Gastroesophageal sphincter (tissue), 2 donors: Measurements from ENCODE around the gene TRIM69.

Experiments
- EP300 ChIP-seq: sonication (generic); formaldehyde crosslinking; IDR thresholded peaks from one replicate; pipeline ENCODE4 v1.6.1; 2017; ENCODE audit warnings: antibody characterized with exemption, mild to moderate bottlenecking
- POLR2A ChIP-seq, 2 donors: fragments of 450-650 bp; IDR thresholded peaks; one replicate each; pipeline ENCODE4 v1.6.1; 2017; ENCODE audit warnings: antibody characterized with exemption in 2 of 2, mild to moderate bottlenecking in 2 of 2, moderate library complexity in 1 of 2

GRCh38 chr15:44804298-44805046 lies 68.1 kb downstream of the TRIM69 start:
- no peak for TF ChIP-seq EP300
- no peak for TF ChIP-seq POLR2A (IDR thresholded peaks at IDR 0.05)
